CD4-positive, alpha-beta T cell treated with Interleukin-21 for 1 hour (primary cell): ENCODE results near the gene EFCC1.

ENCODE experiments used
- DNase-seq: peaks from one replicate; pipeline ENCODE4 v3.0.0-alpha.2; 2020

The EFCC1 gene

GRCh38 chr3:129035360-129036221, 34.5 kb downstream of the EFCC1 start:
- no peak for DNase-seq

- no peak for DNase-seq
Observed at GRCh38 chr3:129036222-129037092, 35.4 kb downstream of the EFCC1 start.

GRCh38 chr3:129037093-129037419, 36.0 kb downstream of the EFCC1 start:
- DNase-seq: no peak

DNA sequence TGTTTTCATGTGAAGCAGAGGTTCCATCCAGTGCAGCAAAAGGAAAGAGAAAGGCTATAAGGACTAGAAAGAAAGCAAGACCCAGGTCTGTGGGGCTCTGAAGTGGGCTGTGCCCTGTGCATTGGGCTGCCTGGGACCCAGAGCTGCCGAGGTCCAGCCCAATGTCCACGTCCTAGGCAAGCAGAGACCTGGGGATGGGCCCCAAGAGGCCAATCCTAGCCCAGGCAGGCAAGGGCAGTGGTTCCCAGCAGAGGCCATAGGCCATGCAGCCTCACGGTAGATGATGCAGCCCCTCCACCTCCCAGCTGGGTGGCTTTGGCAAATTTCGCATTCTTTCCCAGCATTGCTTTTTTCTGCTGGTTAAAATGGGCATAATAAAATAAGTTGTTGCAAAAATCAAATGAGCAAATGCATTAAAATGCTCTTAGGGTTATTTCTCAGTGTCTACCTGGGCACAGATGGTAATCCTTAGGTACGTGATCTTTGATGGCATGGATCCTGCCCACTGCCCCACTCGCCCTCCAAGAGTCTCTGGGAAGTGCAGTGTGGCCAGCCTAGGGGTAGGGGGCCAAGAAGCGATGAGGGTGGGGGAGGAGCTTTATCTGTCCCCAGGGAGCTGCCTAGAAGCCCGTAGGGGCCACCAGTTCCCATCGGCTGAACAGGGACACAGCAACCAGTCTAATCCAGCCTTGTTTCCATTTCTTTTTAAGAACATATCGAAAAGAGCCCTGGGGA, 37.2 kb downstream of the EFCC1 start:
- no peak for DNase-seq

DNA sequence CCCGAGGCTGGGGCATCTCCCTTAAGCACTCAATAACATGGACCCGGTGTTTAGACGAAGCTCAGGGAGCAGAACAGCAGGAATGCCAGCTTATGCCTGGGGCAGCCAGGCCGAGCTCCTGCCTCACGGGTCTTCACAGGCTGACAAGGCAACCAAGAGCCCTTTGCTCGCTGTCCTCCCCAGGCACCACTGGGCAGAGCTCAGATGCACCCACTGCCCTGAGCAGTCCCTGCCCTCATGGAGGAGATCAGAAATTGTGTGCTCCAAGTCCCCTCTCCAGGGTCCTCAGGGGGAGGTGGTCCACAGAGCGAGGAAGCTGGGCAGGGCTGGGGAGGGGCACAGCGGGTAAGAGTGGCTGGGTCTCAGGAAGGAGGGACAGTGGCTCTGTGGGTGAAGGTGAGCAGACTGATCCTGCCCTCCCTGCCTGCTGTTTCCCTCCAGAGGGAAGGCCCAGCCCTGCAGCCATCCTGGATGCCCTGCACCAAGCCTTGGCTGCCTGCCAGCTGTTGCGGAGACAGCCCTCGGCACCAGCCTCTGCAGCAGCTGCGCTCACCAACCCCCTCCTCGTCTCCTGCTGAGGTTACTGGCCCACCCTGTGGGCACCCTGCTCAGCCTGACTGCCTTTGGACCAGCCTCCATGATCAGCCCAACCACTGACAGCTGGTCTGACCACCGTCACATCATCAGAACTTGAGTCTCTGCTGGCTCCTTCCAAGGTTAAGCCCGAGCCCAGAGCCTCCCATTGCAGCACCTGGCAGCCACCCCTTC, 38.4 kb downstream of the EFCC1 start:
- DNase-seq: no peak

GRCh38 chr3:129040039-129040336, 38.9 kb downstream of the EFCC1 start:
- DNase-seq: no peak

DNA sequence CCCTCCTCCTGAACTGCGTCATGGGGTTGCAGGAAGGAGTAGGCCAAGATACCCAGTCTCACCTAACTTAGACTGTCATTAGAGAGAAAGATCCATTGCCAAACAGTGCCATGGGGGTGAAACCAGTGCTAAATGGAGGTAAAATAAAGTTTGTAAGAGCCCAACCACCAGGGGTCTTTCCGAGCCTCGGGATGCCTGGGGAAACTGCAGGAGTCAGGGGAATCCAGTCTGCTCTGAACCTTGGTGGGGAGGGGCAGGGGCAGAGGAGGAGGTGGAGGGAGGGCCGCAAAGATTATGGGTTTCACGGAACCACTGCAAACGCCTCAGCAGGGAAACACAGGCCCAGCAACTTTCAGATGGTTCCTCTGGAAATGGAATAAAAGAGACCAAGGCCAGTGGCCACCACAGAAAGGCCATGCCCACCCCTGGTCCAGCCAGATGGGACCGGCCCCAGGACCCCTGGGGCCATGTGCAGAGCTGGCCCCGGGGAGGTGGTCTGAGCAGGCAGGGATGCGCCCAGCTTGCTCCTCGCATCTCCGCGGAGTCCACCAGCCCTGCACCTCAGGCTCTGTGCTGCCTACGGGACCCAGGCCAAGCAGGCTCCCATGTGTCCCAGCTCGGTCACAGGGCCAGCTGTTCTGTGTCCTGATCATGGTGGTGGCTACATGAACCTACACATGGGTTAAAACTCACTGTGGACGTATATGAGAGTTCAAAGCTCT, 39.6 kb downstream of the EFCC1 start:
- DNase-seq: no peak

GRCh38 chr3:129045675-129046036, 44.6 kb downstream of the EFCC1 start:
- DNase-seq: peak; percentile 26

DNA sequence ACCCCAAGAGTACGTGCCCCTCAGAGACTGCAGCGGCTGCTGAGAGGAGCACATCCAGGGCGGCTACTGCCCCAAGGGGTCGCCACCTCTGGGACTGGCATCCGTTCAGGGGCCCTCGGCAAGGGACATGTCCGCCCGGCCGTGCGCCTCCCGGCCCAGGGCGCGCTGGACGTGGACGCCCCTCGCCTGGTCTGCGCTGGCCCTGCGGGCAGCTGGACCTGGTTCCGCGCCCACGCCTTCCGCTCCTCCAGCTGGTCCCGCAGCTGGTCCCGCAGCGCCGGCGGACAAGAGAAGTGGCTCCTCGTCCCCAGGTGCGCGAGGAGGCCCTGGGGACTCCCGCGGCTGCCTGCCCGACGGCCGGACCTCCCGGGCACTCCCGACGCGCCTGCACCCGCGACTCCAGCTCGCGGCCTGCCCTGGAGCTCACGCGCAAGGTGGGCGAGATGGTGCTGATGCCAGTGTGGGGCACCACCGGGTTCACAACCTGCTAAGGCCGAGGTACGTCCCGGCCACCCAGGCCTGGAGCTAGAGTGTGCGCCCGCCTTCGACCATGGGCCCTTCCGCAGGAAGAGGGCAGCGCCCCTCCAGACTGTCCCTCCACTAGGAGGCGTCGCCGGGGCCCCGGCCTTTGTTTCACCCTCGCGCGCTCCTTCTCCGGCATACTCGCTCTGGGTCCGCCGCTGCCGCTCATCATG, 45.1 kb downstream of the EFCC1 start:
- DNase-seq: no peak

- no peak for DNase-seq
Observed at GRCh38 chr3:129046732-129047552, 45.8 kb downstream of the EFCC1 start.

DNA sequence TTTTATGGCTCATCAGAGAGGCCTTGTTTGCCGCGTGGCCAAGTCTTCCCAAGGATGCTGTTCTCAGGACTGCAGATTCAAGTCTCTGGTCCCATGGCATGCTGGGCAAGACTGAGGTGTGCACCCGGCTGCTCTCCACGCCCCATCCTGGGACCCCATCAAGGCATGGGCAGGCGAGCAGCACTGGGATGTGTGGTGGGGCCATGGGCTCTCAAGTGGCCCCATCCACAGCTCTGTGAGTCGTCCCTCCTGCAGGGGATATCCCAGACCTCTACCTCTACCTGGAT, 46.4 kb downstream of the EFCC1 start:
- no peak for DNase-seq

DNA sequence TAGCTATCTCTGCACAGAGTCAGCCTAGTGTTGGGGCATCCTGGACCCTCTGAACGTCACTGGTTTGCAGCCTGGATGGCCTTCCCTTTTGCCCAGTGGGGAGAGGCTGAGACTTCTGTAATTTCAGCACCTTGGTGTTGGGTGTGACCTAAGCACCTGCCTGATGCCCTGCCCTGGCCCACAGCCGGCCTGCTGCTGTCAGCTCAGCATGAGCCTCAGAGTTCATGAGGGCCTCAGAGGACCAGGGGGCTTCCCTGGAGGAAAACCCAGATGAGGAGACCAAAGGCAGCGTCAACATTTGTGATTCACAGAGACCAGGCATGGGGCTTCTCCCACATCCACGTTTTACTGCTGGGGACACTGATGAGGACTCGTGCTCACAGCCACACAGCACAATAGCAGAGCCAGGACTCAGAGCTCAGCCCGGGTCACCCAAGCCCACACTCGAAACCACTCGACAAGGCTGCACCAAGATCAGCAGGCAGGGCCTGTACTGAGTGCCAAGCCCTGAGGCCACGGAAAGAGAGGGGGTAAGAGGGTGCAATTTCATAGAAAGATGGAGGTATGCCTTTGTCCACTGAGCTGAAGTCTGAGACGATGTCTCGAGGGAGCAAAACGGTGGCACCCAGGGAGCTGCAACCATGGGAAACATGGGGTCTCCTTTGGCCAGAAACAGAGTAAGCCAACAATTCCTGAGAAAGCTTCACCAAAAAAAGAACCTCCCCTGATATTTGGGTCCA, 49.6 kb downstream of the EFCC1 start:
- no peak for DNase-seq

- DNase-seq: no peak
Observed at GRCh38 chr3:129051871-129052340, 50.8 kb downstream of the EFCC1 start.

- DNase-seq: no peak
Observed at GRCh38 chr3:129052675-129053074, 51.6 kb downstream of the EFCC1 start.

- no peak for DNase-seq
Observed at GRCh38 chr3:129054605-129055104, 53.6 kb downstream of the EFCC1 start.

DNA sequence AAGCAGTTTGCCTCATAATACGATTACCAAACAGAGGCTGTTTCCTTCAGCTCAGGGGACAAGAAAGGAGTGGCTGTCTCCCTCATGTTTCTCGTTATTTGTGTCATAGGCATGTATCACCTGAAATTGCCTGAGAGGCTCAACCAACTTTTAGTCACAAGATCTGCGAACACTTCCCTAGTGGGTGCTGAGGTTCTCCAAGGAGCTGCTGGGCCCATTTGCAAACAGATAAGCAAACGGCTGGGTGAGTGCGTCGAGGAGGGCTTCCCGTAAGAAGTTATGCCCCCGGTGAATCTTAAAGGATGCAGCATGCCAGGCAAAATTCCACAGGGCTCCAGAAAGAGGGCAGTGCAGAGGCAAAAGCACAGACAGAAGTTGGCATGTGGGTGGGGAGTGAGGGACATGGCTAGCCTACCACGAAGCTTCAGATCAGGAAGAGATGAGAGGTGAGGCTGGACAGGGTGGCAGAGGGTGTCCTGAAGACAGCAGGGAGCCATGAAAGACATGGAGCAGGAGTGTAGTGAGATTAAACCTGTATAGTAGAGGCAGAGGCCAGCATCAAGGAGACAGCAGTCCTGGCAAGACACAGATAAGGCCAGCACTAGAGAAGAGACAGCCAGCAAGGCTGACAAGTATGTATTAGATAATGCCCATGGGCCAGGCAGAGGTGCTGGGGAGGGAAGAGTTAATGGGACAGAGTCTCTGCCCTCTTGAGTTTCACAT, 55.5 kb downstream of the EFCC1 start:
- DNase-seq: no peak

GRCh38 chr3:129057249-129057648, 56.1 kb downstream of the EFCC1 start:
- DNase-seq: no peak

DNA sequence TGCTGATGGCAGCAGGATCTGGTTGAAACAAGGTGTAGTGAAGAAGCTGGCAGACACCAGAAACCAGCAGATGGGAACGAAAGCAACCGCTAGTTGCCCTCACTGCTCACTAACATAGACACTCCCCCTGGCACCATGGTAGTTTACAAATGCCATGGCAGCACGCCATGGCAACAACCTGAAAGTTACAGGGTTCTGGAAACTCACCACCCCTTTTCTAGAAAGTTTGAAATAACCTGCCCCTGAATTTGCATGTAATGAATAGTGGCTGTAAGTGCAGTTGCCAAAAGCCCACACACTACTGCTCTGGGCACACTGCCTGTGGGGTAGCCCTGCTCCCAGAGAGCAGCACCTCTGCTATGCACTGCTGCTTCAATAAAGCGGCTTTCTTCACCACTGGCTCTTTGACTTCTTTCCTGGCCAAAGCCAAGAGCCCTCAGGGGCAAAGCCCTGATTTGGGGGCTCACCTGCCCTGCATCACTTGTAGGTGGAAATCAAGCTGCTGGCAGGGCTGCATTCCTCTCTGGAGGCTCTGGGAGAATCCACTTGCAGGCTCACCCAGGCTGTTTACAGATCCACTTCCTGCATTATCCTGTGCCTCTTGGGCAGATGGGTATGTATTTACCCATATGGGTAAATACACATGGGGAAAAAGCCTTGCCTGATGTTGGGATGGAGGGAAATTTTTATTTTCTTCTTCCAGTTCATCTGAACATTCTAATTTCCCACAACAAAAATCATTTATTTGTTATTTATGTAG, 57.5 kb downstream of the EFCC1 start:
- peak; percentile 24 for DNase-seq
